ENCODE measurements around the gene SBK2. TPM values are rescaled to one million over a fixed set of nuclear protein-coding genes. Genes with fewer than 3 reads are reported as not detected.

The SBK2 gene
- total RNA-seq, 4 donors from 2014 or later: not detected

DNA sequence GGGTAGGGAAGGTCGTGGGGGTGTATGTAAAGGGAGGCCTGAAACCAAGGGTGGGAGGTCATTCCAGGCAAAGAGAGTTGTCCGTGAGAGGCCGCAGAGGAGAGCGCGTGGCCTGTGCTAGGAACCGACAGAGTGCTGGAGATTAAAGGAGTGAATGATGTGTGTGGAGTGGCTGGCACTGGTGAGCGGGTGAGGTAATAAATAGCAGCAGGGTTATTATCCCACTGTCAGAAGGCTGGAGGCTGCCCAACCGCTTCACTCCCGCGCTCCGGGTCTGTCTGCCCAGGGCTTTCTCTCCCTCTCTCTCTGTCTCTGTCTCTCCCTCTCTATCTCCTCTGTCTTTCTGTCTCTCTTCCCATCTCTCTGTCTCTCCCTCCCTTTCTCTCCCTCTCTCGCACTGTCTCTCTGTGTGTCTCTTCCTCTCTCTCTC, 26.3 kb upstream of the SBK2 start:
- H3K4me1 ChIP-seq: no peaks in the 10 kb centered on the region
- no peak overlapping the region for H3K27ac ChIP-seq
- no peaks in the 10 kb centered on the region for H3K27me3 ChIP-seq
- TF ChIP-seq POLR2A (IDR thresholded peaks at IDR 0.05) (peak in 1 of 2 donors; percentile 26), CTCF (IDR thresholded peaks at IDR 0.05) (no peak)
- H3K4me3 ChIP-seq: no peak overlapping the region
- H3K9me3 ChIP-seq: peaks cover 0 to 4% (median 0%) of the 10 kb centered on the region in 4 donors
- no peaks in the 10 kb centered on the region for H3K36me3 ChIP-seq
- peak in 1 of 3 donors; percentile 61 for DNase-seq

DNA sequence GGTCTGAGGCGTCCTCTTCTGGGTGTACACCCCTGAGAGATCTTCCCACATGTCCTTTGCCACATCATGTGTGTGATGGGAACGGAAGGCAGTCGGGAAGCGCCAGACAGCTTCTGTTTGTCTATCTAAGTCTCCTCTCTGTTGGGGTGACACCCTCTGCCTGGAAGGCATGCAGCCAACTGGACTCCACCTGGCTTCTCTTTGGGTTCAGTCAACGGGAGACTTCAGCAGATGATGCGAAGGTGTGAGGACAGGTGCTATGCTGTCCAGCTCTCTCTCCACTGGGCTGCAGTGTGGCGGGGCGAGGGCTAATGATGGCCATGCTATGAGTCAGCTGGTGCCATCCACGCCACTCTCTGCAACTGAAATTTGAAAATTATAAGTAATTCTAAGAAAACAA, 22.8 kb upstream of the SBK2 start:
- no peak for DNase-seq
- Histone ChIP-seq H3K4me1 (no peaks in the 10 kb centered on the region), H3K9me3 (peaks cover 0 to 4% (median 0%) of the 10 kb centered on the region in 4 donors), H3K27me3 (no peaks in the 10 kb centered on the region), H3K27ac (no peak overlapping the region), H3K36me3 (no peaks in the 10 kb centered on the region), H3K4me3 (no peak overlapping the region)
- TF ChIP-seq POLR2A (IDR thresholded peaks at IDR 0.05) (no peak), CTCF (IDR thresholded peaks at IDR 0.05) (no peak)

DNA sequence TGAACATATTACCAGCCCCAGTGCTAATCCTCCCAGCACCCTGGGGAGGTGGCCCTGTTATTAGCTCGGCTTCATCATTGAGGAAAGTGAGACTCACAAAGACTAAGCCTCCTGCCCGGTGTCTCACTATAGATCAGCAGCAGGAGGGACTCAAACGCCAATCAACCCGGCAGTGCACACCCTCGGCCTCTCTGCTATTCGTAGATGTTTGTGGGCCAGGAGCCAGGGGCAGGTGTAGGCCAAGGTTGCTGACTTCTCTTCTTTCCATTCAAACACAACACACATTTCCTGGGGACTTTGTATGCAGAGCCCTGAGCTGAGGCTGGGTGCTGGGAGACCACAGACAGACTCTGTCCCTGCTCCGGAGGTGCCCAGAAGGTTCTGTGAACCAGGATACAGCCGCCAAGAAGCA, 17.8 kb upstream of the SBK2 start:
- TF ChIP-seq POLR2A (IDR thresholded peaks at IDR 0.05) (no peak), CTCF (IDR thresholded peaks at IDR 0.05) (no peak)
- no peak overlapping the region for H3K4me3 ChIP-seq

GRCh38 chr19:55554302-55554701, 17.4 kb upstream of the SBK2 start:
- H3K36me3 ChIP-seq: no peaks in the 10 kb centered on the region
- DNase-seq: no peak
- H3K27ac ChIP-seq: no peak overlapping the region
- no peaks in the 10 kb centered on the region for H3K9me3 ChIP-seq
- H3K27me3 ChIP-seq: no peaks in the 10 kb centered on the region
- no peak for TF ChIP-seq CTCF (IDR thresholded peaks at IDR 0.05)
- H3K4me3 ChIP-seq: no peak overlapping the region
- H3K4me1 ChIP-seq: peaks cover 0 to 6% (median 0%) of the 10 kb centered on the region in 4 donors

More for the DNA sequence above, 17.8 kb upstream of the SBK2 start:
- no peak overlapping the region for H3K27ac ChIP-seq
- no peak for DNase-seq
- H3K27me3 ChIP-seq: no peaks in the 10 kb centered on the region
- H3K4me1 ChIP-seq: peaks cover 0 to 2% (median 0%) of the 10 kb centered on the region in 4 donors
- H3K36me3 ChIP-seq: no peaks in the 10 kb centered on the region
- H3K9me3 ChIP-seq: no peaks in the 10 kb centered on the region

DNA sequence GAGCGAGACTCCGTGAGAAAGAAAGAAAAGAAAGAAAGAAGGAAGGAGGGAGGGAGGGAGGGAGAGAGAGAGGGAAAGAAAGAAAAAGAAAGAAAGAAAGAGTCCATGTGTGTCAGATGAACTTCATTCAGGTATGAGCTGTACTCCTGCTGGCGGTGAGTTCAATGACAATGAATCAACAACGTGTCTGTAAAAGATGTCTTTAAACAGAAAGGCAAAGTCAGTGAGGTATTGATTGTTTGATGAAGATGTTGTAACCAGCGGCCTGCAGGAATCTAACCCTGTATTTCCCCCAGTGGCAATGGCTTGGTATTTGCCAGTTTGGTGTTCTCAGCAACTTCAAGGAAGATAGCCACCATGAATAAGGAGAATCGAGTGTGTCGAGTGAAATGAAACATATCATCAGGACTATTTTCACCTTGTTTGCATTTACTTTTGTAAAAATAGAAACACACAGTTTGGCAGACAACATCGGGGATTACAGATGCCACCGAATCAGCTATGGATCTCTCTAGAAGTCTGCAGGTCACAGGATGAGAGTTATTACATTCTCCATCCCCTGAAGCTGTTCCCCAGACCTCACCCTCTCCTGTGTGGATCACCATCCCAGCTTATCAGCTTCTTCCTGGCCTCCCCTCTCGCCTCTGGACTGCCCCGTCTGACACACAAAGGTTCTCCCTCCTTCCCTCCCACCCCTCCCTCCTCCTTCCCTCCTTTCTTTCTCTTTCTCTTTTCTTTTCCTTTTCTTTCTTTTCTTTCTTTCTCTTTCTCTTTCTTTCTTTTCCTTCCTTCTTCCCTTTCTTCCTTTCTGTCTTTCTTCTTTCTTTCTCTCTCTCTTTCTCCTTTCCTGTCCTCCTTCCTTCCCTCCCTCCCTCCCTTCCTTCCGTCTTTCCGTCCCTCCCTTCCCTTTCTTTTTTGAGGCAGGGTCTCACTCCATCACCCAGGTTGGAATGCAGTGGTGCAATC, 16.6 kb upstream of the SBK2 start:
- Histone ChIP-seq H3K4me3 (no peak overlapping the region), H3K36me3 (no peaks in the 10 kb centered on the region), H3K4me1 (peaks cover 0 to 6% (median 0%) of the 10 kb centered on the region in 4 donors), H3K27ac (no peak overlapping the region), H3K9me3 (no peaks in the 10 kb centered on the region), H3K27me3 (no peaks in the 10 kb centered on the region)
- TF ChIP-seq CTCF (IDR thresholded peaks at IDR 0.05) (no peak), POLR2A (IDR thresholded peaks at IDR 0.05) (no peak)
- DNase-seq: no peak

Data from Peyer's patch (tissue), 4 donors.